Panc1 (cell line): ENCODE data around the gene MPV17.

Experiments used
- CTCF ChIP-seq: fragments of 450-650 bp; IDR thresholded peaks from 2 replicates; pipeline ENCODE4 v1.5.1; 2017; ENCODE audit warnings: mild to moderate bottlenecking
- REST ChIP-seq, 2 experiments: IDR thresholded peaks; 2 replicates each; pipeline ENCODE4 v1.6.1; 2011 to 2012; ENCODE audit warnings: low read depth in 2 of 2, control low read depth in 1 of 2, low read length in 1 of 2, mild to moderate bottlenecking in 1 of 2, moderate library complexity in 1 of 2; ENCODE audit not compliant: insufficient read depth in 1 of 2
- TCF7L2 ChIP-seq: IDR thresholded peaks from 2 replicates; pipeline ENCODE4 v1.6.1; 2011; ENCODE audit warnings: mild to moderate bottlenecking, low read depth, low read length, inconsistent platforms

- no peak for TF ChIP-seq CTCF
- TF ChIP-seq REST (IDR thresholded peaks at IDR 0.05; ENCODE audit: insufficient read depth in 1 of 2, low read depth in 2 of 2, low read length in 1 of 2) = no peak
- peak; percentile 44; the same call in 1 of the 2 replicates for TF ChIP-seq TCF7L2
Measured at GRCh38 chr2:27356382-27357181, 33.7 kb upstream of the MPV17 start, which contains the start of gene GTF3C2.
